KG1 (cell line): ENCODE results near the gene MSH4.
"Not testable (repeated sequence)": the region's sequence is repeated elsewhere in the genome, so short reads cannot be mapped to it uniquely, and the experiment has no call there.

Source experiments
- DNase-seq: peaks from one replicate; lab custom pipeline; 2025; lab: John Stamatoyannopoulos, UW

MSH4 gene

GRCh38 chr1:75796376-75797272 lies at the start of gene MSH4:
TSS of gene MSH4 (plus strand) at chr1:75796882. CDS start at chr1:75796986, 104 bp downstream.
- DNase-seq, result no peak

- DNase-seq, result not testable (repeated sequence)
Observed at GRCh38 chr1:75757210-75757609, 39.5 kb upstream of the MSH4 start.

GRCh38 chr1:75758543-75758942 lies 38.1 kb upstream of the MSH4 start:
- DNase-seq, result not testable (repeated sequence)

- no peak for DNase-seq
Observed at GRCh38 chr1:75764057-75764655, 32.5 kb upstream of the MSH4 start.

- DNase-seq, result no peak
Observed at GRCh38 chr1:75765697-75766355, 30.9 kb upstream of the MSH4 start.

GRCh38 chr1:75768016-75768415 lies 28.7 kb upstream of the MSH4 start:
- DNase-seq, result no peak

GRCh38 chr1:75770761-75771160 lies 25.9 kb upstream of the MSH4 start:
- DNase-seq, result no peak

- no peak for DNase-seq
Observed at GRCh38 chr1:75771978-75772377, 24.7 kb upstream of the MSH4 start.

GRCh38 chr1:75777812-75778211 lies 18.9 kb upstream of the MSH4 start:
- DNase-seq, result not testable (repeated sequence)

GRCh38 chr1:75778694-75779093 lies 18.0 kb upstream of the MSH4 start:
- DNase-seq, result not testable (repeated sequence)

GRCh38 chr1:75780183-75780582 lies 16.5 kb upstream of the MSH4 start:
- DNase-seq, result not testable (repeated sequence)

- DNase-seq, result not testable (repeated sequence)
Observed at GRCh38 chr1:75783920-75784319, 12.8 kb upstream of the MSH4 start.

- no peak for DNase-seq
Observed at GRCh38 chr1:75785320-75785982, 11.2 kb upstream of the MSH4 start.

GRCh38 chr1:75785983-75786853 lies 10.5 kb upstream of the MSH4 start, which contains the start of gene RABGGTB:
TSS of gene RABGGTB (plus strand) at chr1:75786256. CDS start at chr1:75786272, 16 bp downstream.
- DNase-seq, result peak; percentile 96

- no peak for DNase-seq
Observed at GRCh38 chr1:75786901-75787493, 9.7 kb upstream of the MSH4 start.

GRCh38 chr1:75787524-75787923 lies 9.2 kb upstream of the MSH4 start:
- no peak for DNase-seq

GRCh38 chr1:75789988-75790387 lies 6.7 kb upstream of the MSH4 start:
- no peak for DNase-seq

- no peak for DNase-seq
Observed at GRCh38 chr1:75791022-75791421, 5.7 kb upstream of the MSH4 start.

- DNase-seq, result no peak
Observed at GRCh38 chr1:75792091-75792490, 4.6 kb upstream of the MSH4 start.

GRCh38 chr1:75794382-75794781 lies 2.3 kb upstream of the MSH4 start:
- no peak for DNase-seq

GRCh38 chr1:75795703-75796193 lies 934 bp upstream of the MSH4 start:
- no peak for DNase-seq
